HG03442 (cell line): Measurements from ENCODE around the gene SESN1.
A peak's percentile ranks its signal among the peaks of the same experiment; 100 is the strongest.

Experiments used
- ATAC-seq: cut with Tn5 transposase; IDR thresholded peaks from one replicate; pipeline ENCODE4 v1.9.1; 2021; ENCODE audit warnings: mild to moderate bottlenecking, moderate library complexity; ENCODE audit not compliant: unreplicated experiment

SESN1 gene

GRCh38 chr6:109062216-109062615, 32.4 kb downstream of the SESN1 start:
- no peak for ATAC-seq

- ATAC-seq, result no peak
Observed at GRCh38 chr6:109060571-109060970, 34.1 kb downstream of the SESN1 start.

GRCh38 chr6:109059571-109060021, 35.0 kb downstream of the SESN1 start:
- ATAC-seq, result peak; percentile 64

- ATAC-seq, result no peak
Observed at GRCh38 chr6:109059153-109059552, 35.5 kb downstream of the SESN1 start.

- ATAC-seq, result no peak
Observed at GRCh38 chr6:109058620-109059019, 36.0 kb downstream of the SESN1 start.

- ATAC-seq, result no peak
Observed at GRCh38 chr6:109056661-109057060, 38.0 kb downstream of the SESN1 start.

GRCh38 chr6:109055771-109056235, 38.8 kb downstream of the SESN1 start:
- no peak for ATAC-seq

- no peak for ATAC-seq
Observed at GRCh38 chr6:109053336-109053735, 41.3 kb downstream of the SESN1 start.

GRCh38 chr6:109052852-109053251, 41.8 kb downstream of the SESN1 start:
- no peak for ATAC-seq

- no peak for ATAC-seq
Observed at GRCh38 chr6:109052018-109052651, 42.5 kb downstream of the SESN1 start.

GRCh38 chr6:109051301-109052017, 43.2 kb downstream of the SESN1 start:
- no peak for ATAC-seq

GRCh38 chr6:109050447-109051102, 44.1 kb downstream of the SESN1 start:
- ATAC-seq, result no peak

GRCh38 chr6:109050012-109050411, 44.6 kb downstream of the SESN1 start:
- ATAC-seq, result no peak

- no peak for ATAC-seq
Observed at GRCh38 chr6:109048670-109049415, 45.8 kb downstream of the SESN1 start.

GRCh38 chr6:109048176-109048575, 46.5 kb downstream of the SESN1 start:
- ATAC-seq, result no peak

GRCh38 chr6:109045493-109045892, 49.2 kb downstream of the SESN1 start:
- no peak for ATAC-seq

GRCh38 chr6:109039795-109040194, 54.9 kb downstream of the SESN1 start:
- ATAC-seq, result no peak

- no peak for ATAC-seq
Observed at GRCh38 chr6:109038837-109039398, 55.7 kb downstream of the SESN1 start.

- ATAC-seq, result no peak
Observed at GRCh38 chr6:109036574-109037294, 57.9 kb downstream of the SESN1 start.

GRCh38 chr6:109034526-109034925, 60.1 kb downstream of the SESN1 start:
- ATAC-seq, result no peak
